ENCODE measurements around the gene GSTM3. TPM values are rescaled to one million over a fixed set of nuclear protein-coding genes. Genes with fewer than 3 reads are reported as not detected.
"Not testable (repeated sequence)": the region's sequence is repeated elsewhere in the genome, so short reads cannot be mapped to it uniquely, and the experiment has no call there.

The GSTM3 gene
- total RNA-seq, 4 donors from 2014 or later = 68.7 to 213 (median 137) TPM

GRCh38 chr1:109769330-109770078 lies 28.7 kb upstream of the GSTM3 start:
- TF ChIP-seq POLR2A (IDR thresholded peaks at IDR 0.05) (no peak), CTCF (IDR thresholded peaks at IDR 0.05) (no peak)
- WGBS, 2 donors = 91% methylated on average over 11 of the region's 11 CpGs
- no peak for DNase-seq (ENCODE audit: low spot score in 2 of 2)
- no peak overlapping the region for H3K4me3 ChIP-seq (ENCODE audit: low read depth, poor library complexity, severe bottlenecking)
- intact Hi-C loops (cut with DNase I; ENCODE audit: low total_unique reads) = loop anchor here (5.0 kb wide), 2 partner anchors 127 to 222 kb away; partner anchors contain the start of gene GNAI3

GRCh38 chr1:109768820-109769219 lies 28.0 kb upstream of the GSTM3 start:
- intact Hi-C loops (cut with DNase I; ENCODE audit: low total_unique reads) = no loop called here
- WGBS, 2 donors = 90% methylated on average over 7 of the region's 7 CpGs
- H3K4me3 ChIP-seq (ENCODE audit: low read depth, poor library complexity, severe bottlenecking) = no peak overlapping the region
- DNase-seq (ENCODE audit: low spot score in 2 of 2) = peak in 1 of 2 donors; percentile 70
- TF ChIP-seq POLR2A (IDR thresholded peaks at IDR 0.05) (no peak), CTCF (IDR thresholded peaks at IDR 0.05) (no peak)

- WGBS, 2 donors = 82 to 91% methylated on average over 2 of the region's 2 CpGs
- intact Hi-C loops (cut with DNase I; ENCODE audit: low total_unique reads) = no loop called here
- peak in 1 of 2 donors; percentile 58 for DNase-seq (ENCODE audit: low spot score in 2 of 2)
- no peak overlapping the region for H3K4me3 ChIP-seq (ENCODE audit: low read depth, poor library complexity, severe bottlenecking)
- TF ChIP-seq CTCF (IDR thresholded peaks at IDR 0.05) (no peak), POLR2A (IDR thresholded peaks at IDR 0.05) (no peak)
Observed at GRCh38 chr1:109768335-109768650, 27.5 kb upstream of the GSTM3 start.

GRCh38 chr1:109767637-109768334 lies 26.9 kb upstream of the GSTM3 start:
- TF ChIP-seq CTCF (IDR thresholded peaks at IDR 0.05) (no peak), POLR2A (IDR thresholded peaks at IDR 0.05) (no peak)
- 92 to 96% methylated on average over 10 of the region's 10 CpGs for WGBS, 2 donors
- no peak overlapping the region for H3K4me3 ChIP-seq (ENCODE audit: low read depth, poor library complexity, severe bottlenecking)
- intact Hi-C loops (cut with DNase I; ENCODE audit: low total_unique reads) = no loop called here
- peak in 1 of 2 donors; percentile 71 for DNase-seq (ENCODE audit: low spot score in 2 of 2)

GRCh38 chr1:109766991-109767636 lies 26.3 kb upstream of the GSTM3 start:
- 72 to 75% methylated on average over 17 of the region's 17 CpGs for WGBS, 2 donors

More at GRCh38 chr1:109766991-109767636, 26.3 kb upstream of the GSTM3 start:
- intact Hi-C loops (cut with DNase I; ENCODE audit: low total_unique reads); H3K4me3 ChIP-seq (ENCODE audit: low read depth, poor library complexity, severe bottlenecking): not testable (repeated sequence)
- peak in 1 of 2 donors; percentile 58 for DNase-seq (ENCODE audit: low spot score in 2 of 2)

Measured in lower leg skin (tissue), 4 donors.